SK-N-SH (cell line): ENCODE data around the gene ZGPAT.

Source experiments
- CTCF ChIP-seq: fragments of 200-600 bp; sonication (generic); IDR thresholded peaks from 2 replicates; pipeline ENCODE4 v1.6.1; 2017; ENCODE audit warnings: antibody characterized with exemption, mild to moderate bottlenecking, moderate library complexity
- JUND ChIP-seq: IDR thresholded peaks from 2 replicates; pipeline ENCODE4 v1.4.0; 2012
- RAD21 ChIP-seq: IDR thresholded peaks from 2 replicates; pipeline ENCODE4 v1.6.1; 2012; ENCODE audit warnings: mild to moderate bottlenecking, low read length
- RCOR1 ChIP-seq: fragments of 150-350 bp; IDR thresholded peaks from 2 replicates; pipeline ENCODE4 v1.6.1; 2017; ENCODE audit warnings: antibody characterized with exemption, low read length
- RFX5 ChIP-seq: IDR thresholded peaks from 2 replicates; pipeline ENCODE4 v1.6.1; 2012; ENCODE audit warnings: mild to moderate bottlenecking, improper control_type of control experiment, low read length

- TF ChIP-seq RFX5 (no peak), RAD21 (no peak), CTCF (no peak), JUND (no peak), RCOR1 (no peak)
Observed at GRCh38 chr20:63731410-63731809, 23.6 kb downstream of the ZGPAT start.
